ENCODE measurements around the gene CDC42EP2.

The CDC42EP2 gene

DNA sequence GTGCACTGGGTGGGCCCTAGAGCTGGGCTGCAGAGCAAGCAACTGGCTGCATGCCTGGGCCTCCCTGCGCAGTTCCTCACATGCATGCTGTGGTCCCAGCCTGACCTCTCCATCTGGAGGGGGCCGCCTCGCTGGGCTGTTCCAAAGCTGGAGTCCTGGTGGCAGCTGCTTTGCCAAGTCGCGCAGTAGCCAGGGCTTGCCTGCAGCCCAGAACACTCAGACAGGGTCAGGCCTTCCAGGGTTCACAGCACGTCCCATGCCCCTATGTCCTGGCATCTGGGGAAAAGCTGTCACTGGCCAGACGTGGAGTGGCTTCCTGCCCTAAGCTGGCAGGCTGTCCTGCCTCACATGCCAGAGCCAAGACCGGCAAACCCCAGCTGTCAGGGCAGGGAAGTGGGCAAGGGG, 16.5 kb upstream of the CDC42EP2 start:
- no peak for DNase-seq

GRCh38 chr11:65298655-65299179, 15.9 kb upstream of the CDC42EP2 start:
- no peak for DNase-seq

- DNase-seq = no peak
Measured at GRCh38 chr11:65300621-65301275, 13.9 kb upstream of the CDC42EP2 start.

DNA sequence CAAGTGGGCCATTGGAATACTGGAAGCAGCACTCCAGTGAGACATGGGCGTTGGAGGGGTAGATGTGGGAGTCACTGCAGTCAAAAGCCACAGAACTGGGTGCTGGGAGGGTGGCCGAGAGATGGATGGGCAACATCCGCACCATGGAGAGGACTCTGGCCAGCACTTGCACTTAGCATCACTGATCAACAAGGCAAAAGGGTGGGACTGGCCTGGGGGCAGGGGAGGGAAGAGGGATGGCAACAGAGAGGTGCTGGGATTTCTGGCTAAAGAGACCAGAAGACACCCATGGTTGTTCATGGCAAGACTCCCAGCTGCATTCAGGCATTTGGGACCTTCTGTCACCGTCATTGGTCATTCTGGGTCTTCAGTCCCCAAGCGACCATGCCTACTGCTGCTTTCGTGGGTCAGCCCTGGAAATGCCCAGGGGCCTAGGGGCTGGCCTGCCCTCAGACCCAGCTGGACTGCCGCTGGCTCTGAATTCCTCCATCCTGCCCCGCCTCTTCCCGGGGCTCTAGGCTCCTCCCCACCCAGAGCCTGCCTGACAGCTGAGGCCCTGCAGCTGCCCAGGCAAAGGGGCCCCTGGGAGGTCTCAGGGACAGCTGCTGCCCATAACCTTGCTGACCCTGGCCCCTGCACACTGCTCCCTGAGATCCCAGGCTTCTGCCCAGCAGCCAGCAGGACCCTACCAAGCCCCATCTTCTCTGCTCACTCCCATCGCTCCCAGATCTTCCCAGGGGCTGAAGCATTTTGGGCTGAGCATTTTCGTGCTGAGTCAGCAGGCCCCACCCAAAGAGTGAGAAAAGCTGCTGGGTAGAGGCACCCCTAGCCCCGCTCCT, 13.0 kb upstream of the CDC42EP2 start:
- DNase-seq = no peak

DNA sequence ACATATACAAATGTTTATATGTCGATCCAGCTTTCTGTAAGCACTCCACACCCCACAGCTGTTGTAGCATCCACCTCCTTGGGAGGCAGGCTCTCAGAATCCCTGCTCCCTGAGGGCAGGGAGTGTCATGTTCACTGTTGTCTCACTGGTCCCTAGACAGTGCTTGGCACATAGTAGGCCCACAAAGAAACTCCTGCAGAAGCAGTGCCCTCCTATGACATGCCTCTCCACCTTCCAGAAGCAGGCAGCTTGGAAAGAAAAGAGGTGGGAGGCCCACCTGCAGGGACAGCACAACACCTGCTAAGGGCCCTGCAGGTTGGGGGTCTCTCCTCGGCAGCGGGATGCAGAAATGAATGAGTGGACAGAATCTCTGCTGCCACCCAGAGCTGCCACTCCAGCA, 11.1 kb upstream of the CDC42EP2 start:
- DNase-seq = no peak

- DNase-seq = no peak
Measured at GRCh38 chr11:65304110-65304509, 10.6 kb upstream of the CDC42EP2 start.

DNA sequence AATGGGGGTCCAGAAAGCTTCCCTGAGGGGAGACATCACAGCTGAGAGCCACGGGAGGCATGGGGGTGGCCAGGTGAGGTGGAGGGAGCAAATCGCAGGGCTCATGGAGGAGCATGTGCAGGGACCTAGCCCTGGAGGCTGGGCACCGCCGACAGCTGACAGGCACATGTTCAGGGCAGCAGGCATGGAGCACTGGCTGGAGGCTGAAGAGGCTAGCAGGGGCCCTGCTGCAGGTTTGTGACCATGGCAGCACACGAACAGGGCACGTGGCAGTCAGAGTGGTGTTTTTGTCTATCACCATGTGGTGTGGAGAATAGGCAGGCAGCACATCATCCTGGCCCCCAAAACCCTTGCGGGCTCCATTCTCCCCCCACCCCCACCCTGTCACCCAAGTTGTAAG, 10.1 kb upstream of the CDC42EP2 start:
- DNase-seq = no peak

GRCh38 chr11:65305501-65306268, 9.0 kb upstream of the CDC42EP2 start:
- DNase-seq = no peak

GRCh38 chr11:65307298-65308229, 7.1 kb upstream of the CDC42EP2 start:
- DNase-seq = no peak

GRCh38 chr11:65308281-65308891, 6.3 kb upstream of the CDC42EP2 start:
- no peak for DNase-seq

- DNase-seq = no peak
Measured at GRCh38 chr11:65309006-65309405, 5.7 kb upstream of the CDC42EP2 start.

GRCh38 chr11:65310215-65310614, 4.5 kb upstream of the CDC42EP2 start:
- no peak for DNase-seq

DNA sequence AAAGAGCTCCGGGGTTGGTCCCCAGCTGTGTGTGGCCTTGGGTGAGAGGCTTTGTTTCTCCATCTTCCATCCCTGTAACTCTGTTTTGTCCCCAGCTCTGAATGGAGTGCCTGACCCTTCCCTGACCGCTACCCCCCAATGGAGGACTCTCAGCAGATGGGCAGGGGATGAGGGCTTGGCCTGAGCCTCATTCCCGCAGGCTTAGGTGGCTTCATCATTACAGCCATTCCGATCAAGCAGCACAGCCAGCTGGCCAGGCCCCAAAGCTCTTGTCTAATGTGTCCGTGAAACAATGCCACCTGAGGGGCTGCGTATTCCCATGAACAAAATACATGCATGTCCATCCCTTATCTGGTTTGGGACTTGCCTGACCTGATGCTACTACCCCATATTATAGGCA, 3.9 kb upstream of the CDC42EP2 start:
- DNase-seq = no peak

DNA sequence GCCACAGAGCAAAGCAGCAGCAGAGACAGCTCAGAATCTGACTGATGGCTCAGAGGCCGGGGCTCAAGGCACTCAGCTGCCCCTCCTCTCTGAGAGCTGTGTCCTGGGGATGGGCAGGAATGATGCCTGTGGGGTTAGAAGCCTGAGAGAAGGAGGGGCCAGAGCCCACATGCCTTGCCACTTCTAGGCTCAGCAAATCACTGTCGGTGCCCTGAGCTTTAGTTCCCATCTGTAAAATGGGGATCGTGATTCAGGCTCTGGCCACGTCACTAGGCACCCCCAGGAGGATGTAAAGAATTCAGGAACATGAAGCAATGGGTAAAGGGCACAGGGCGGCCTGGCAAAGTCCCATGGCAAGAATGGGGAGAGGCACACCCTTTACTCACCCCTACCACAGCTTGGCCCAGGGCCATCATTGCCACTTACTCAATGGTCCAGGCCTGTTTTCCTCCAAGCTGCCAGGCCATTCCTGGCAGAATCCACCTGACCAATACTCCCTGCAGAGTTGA, 3.4 kb upstream of the CDC42EP2 start:
- no peak for DNase-seq

GRCh38 chr11:65315204-65315865, 669 bp downstream of the CDC42EP2 start:
- DNase-seq = peak; percentile 41 to 81 (median 72)

DNA sequence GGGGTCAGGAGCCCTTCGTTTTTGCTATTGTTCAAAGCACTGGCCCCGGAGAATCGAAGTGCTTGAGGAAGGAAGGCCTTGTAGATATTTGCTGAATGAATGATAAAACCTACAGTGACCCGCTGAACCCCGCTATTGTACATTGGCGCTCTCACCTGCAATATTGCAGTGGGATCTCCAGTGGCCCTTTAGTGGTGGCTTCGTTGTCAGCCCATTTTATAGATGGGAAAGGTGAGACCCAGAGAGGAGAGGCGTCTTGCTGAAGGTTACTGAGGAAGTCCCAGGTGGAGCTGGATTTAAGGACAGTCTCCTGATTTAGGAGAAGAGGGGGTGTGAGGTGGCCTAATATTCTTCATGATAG, 1.2 kb downstream of the CDC42EP2 start:
- DNase-seq = no peak

- no peak for DNase-seq
Measured at GRCh38 chr11:65316227-65317024, 1.8 kb downstream of the CDC42EP2 start.

GRCh38 chr11:65317025-65317786, 2.5 kb downstream of the CDC42EP2 start:
- no peak for DNase-seq

DNA sequence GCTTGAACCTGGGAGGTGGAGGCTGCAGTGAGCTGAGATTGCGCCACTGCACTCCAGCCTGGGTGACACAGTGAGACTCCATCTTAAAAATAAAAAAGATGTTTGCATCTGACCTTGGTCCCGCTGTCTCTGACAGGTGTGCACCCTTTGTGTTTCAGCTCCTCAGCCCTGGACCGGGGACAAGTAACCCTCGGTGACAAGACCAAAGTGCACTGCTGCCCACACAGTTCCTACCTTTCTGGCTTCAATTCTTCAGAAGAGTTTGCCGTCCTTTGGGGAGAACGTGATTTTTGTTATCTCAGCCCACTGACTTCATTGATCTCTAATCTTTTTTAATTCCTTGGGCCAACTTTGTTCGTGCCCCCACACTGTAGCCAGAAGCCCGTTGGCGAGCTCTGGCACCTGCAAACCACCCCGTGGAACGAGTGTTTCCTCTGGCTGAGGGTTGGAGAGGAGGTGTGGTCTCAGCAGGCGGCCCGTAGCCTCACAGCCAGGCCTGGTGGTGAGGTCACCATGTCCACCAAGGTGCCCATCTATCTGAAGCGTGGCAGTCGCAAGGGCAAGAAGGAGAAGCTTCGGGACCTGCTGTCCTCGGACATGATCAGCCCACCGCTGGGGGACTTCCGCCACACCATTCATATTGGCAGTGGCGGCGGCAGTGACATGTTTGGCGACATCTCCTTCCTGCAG, 5.9 kb downstream of the CDC42EP2 start:
- no peak for DNase-seq

Data from stimulated activated naive CD4-positive, alpha-beta T cell (primary cell).